Stimulated activated CD4-positive, alpha-beta T cell treated with anti-CD3 and anti-CD28 coated beads, Interleukin-15, amount 100 ng/mL, for 48 hours (primary cell): ENCODE results near the gene GRID1.

Experiments used
- DNase-seq, 2 donors: peaks; one replicate each; pipeline ENCODE4 v3.0.0-alpha.2; 2020; ENCODE audit warnings: low read depth in 2 of 2

GRID1 gene

DNA sequence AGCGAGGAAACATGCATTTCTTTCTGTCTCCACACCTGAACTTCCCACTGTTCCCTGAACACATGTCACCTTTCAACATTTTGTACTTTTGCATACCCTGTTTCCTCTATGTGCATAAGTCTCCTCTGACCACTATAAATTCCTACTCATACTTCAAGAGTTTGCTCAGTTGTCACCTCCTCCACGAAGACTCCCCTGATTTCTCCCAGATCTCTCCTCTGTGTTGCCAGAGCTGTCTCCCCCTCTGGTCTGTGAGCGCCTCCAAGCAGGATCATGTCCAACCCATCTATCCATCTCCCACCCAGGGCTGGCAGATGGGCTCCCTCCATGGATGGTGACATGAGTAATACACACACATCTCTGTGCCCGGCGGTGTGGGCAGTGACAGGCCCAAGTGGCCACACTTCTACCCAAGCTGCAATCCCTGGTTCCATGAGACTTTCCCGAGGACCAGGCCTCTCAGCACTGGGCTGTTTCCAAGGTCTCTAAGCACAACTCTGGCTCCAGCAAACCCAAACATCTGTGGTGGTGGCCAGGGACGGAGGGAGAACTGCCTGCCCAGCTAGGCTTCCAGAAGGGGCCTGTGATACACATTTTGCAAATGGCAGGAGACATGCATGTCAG, 135.9 kb downstream of the GRID1 start:
- DNase-seq, result no peak

DNA sequence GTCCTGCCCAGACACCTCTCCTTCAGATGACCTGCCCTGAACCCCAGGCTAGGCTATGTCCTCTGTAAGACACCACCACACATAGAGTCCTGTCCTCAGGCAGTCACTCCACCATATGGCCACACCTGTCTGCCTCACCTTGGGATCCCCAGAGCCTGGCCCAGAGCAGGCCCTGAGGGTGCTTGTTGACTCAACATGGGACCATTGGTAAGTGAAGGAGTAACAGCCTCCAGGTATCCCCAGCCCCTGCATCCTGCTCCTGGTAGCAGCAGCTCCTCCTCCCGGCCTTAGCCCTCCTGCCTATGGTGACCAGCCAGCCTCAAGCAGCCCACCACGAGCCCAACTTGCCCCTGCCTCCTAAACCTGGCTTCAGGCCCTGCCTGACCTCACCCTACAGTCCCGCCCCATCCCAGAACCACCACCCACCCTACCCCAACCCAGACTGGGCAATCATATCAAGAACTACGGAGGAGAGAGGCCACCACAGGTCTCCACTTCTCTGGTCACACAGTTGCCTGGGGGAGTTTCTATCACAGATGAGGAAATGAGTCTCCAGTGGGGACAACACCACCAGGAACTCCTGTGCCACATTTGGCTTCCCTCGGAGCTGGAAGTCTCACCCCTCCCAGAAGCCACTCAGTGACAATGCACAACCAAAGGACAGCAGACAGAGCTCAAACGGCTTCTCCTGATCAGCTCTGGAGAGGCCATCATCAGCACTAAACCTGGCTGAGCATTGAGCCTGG, 136.6 kb downstream of the GRID1 start:
- no peak for DNase-seq

- DNase-seq, result no peak
Observed at GRCh38 chr10:86229376-86229775, 137.2 kb downstream of the GRID1 start.

DNA sequence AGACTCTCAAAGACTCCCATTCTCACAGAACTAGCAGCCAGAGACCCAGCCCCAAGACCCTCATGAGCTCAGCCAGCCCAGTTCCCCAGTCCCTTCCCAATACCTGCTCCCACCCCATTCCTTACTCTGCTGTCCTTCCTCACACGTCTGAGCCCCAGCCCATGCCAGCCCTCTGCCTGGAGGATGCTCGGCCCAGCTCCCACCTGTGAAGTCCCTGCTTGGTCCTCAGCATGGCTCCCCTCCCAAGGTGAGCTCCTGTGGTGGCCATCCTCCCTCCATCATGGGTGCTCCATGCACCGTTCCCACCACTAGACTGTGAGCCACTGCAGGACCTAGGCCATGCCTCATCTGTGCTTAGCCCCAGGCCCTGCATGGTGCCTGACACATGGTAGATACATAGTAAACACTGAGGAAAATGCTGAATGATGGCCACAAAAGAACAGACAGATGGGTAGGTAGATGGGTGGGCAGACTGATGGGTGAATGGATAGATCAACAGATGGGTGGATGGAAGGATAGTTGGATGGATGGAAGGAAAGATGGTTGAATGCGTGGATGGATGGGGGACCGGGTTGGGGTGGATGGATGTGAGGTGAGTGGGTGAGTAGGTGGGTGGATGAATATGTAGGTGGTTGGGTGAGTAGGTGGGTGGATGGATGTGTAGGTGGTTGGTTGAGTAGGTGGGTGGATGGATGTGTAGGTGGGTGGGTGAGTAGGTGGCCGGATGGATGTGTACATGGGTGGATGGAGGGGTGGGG, 138.9 kb downstream of the GRID1 start:
- no peak for DNase-seq

DNA sequence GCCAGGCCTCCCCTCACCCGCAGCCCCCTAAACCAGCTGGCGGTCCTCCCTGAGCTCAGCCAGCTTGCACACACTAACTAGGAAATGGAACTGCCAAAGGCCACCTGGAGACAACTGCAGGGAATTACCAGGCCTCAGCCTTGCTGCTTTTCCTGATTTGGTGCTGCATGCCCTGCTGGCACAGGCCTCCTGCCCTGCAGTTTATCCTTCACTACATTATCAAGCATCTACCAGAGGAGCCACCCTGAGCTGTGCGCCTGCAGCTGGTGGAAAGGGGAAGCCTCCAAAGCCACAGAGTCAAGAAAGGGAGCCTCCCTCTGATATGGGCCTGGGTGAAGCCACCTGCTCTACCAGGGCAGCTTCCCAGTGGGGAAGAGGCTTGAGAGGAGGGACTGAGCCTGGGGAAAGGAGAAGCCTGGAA, 139.8 kb downstream of the GRID1 start:
- no peak for DNase-seq

DNA sequence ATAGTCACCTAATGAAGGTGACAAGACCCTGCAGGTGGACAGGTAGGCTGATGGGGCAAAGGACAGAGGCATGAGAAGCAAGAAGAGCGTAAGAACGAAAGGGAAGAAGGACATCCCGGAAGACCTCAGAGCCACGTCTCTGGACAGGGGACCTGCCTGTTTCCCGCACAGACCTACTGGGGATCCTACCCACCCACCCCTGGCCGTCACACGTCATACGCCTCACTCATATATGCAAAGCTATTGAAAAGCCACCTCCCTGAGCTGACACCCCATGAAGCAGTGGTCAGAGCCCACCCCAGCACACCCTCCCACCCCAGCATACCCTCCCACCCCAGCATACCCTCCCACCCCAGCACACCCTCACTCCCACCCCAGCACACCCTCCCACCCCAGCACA, 140.6 kb downstream of the GRID1 start:
- DNase-seq, result no peak

- DNase-seq, result no peak
Observed at GRCh38 chr10:86225103-86225782, 141.4 kb downstream of the GRID1 start.

GRCh38 chr10:86224354-86225102, 142.1 kb downstream of the GRID1 start:
- DNase-seq, result no peak

- DNase-seq, result no peak
Observed at GRCh38 chr10:86223256-86223655, 143.3 kb downstream of the GRID1 start.

- DNase-seq, result no peak
Observed at GRCh38 chr10:86222687-86223086, 143.9 kb downstream of the GRID1 start.

DNA sequence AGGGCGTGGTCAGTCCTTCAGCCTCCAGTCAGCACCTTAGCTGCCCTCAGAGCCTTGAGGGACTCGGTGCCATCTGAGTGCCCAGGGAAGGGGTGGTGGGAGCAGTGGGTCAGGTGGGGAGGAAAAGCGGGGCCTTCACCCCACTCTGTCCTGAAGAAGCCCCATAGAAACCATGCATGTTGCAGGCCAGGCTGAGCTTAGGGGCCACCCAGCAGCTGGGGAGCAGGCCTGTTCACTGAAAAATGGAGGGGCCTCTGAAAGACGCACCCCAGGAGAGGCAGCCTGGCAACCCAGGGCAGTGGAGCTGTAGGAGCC, 144.3 kb downstream of the GRID1 start:
- DNase-seq, result no peak

DNA sequence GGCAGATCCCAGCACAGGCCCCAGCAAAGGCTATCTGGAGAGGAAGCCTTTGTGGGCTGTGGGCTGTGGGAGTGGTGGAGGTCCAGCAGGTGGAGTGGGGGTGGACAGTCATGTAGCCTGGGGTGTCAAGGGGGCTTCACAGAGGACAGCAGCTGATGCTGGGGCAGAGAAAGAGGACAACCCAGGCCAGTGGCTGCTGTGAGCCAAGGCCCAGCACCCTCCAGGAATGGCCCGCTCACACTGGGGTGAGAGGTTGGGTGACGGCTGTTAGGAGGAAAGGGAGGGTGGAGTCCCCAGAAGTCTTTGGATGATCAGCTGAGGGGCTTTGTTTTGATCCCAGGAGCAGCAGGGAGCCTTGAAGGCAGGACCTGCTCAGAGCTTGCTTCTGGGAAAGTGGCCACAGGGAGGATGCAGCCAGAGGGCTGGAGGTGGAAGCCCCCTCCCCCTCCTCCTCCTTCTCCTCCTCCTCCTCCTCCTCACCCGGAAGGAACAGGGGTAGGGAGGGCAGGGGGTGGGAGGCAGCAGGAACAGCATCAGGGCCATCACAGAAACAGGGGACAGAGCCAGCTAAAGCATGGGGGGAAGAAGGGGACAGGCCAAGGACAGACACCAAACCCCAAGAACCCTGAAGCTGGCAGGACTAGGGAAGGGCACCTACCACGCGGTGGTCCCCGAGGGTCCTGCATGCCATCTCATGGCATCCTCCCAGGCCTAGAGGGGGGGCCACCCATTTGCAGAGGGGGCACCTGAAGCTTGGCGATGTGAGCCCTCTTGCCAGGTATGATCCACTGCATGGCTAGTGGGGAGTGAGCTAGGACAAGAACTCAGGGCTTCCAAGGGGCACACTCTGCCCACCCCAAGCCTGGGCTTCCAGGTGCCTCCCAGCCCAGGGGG, 144.9 kb downstream of the GRID1 start:
- DNase-seq, result no peak

DNA sequence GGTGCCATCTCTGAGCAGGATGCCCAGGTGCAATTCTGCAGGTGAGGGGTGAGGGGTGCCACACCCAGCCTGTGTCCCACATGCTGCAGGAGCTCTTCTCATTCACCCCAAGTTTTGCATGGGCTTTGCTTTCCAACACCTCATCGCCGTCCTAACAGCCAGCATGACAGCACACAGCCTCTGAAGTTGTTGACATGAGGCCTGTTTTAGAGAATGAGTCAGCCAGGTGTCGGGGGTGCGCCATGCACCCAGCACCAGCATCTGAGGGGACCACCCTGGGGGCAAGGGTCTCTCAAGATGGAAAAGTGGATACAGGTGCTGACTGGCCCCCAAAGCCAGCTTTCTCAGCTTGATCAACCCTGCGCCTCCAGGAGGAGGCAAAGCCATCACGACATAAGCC, 146.0 kb downstream of the GRID1 start:
- DNase-seq, result no peak

DNA sequence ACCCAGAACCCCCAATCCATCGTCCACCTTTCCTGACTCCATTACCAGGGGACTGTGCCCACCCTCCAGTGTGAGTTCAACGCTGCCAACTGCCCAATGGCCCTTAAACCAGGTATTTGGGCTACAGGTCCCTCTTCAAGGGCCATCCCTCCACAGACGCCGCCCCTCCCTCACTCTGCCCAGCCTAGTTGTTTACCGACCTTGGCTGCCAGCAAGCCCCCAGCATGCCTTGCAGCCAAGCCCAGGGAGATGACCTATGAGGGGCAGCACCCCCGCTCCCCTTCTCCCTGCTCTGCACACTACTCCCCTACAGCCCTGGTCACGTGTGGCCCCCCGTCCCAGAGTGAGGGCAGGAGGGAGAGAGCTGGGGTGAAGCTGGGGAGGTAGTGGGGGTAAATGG, 147.3 kb downstream of the GRID1 start:
- DNase-seq, result no peak

- DNase-seq, result no peak
Observed at GRCh38 chr10:86218842-86219241, 147.8 kb downstream of the GRID1 start.

DNA sequence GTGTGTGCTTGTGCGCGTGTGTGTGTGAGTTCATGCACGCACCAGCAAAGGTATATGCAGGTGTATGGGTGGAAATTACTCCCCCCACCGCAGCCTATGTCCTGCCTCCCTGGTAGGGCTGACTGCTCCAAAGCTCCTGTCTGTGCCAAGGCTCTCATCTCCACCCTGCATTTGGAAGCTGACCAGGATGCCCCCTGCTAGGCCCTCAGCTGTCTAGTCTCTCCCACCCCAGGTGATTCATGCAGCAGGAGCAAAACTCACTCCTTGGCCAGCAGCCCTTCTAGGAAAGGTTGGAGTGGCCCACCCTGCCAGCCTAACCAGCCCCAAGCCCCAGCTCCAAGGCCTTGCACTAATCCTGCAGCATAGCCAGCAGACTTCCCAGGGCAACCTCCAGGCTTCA, 148.4 kb downstream of the GRID1 start:
- DNase-seq, result no peak

GRCh38 chr10:86217371-86218080, 149.1 kb downstream of the GRID1 start:
- DNase-seq, result no peak

DNA sequence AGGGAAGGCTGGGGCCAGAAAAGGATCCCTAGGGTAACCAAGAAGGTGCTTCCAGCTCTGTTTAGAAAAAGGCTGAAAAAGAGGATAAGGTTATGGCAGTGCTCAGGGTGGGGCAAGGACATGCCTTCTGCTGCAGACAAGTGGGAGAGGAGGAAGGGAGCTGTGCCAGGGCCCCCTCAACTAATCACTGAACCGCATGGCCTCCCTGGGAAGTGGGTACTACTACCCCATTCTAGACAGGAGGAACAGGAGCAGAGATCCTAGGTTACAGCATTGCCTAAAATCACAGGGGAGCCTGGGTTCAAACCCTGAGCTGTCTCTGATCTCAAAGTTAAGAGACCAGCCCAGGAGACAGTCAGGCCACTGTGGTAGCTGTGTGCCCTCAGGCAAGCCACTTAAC, 149.7 kb downstream of the GRID1 start:
- no peak for DNase-seq

GRCh38 chr10:86215712-86216111, 150.9 kb downstream of the GRID1 start:
- DNase-seq, result no peak

DNA sequence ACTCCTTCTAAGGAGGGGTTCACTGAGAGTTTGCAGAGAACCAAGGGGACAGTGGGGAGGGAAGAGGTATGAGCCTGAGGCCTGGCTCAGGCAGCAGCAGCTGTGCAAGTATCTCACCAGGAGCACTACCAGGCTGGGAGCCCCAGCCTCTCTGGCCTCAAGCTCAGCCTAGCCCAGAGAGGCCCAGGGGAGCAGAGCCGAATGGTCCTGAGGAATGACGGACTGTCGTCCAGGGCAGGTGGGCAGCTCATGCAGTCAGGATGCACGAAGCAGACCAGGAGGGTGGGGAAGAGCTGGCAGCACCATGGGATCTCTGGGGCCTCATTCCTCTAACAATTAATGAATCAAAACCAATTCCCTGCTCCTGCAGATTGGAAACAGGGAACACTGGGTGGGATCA, 151.5 kb downstream of the GRID1 start:
- DNase-seq, result no peak
